ENCODE results near the gene SCG3. TPM values are rescaled to one million over a fixed set of nuclear protein-coding genes. Genes with fewer than 3 reads are reported as not detected.

SCG3 gene
- total and polyA plus RNA-seq, 2 donors (not counting 1 experiment from before 2014, with no cell fraction given), result not detected

DNA sequence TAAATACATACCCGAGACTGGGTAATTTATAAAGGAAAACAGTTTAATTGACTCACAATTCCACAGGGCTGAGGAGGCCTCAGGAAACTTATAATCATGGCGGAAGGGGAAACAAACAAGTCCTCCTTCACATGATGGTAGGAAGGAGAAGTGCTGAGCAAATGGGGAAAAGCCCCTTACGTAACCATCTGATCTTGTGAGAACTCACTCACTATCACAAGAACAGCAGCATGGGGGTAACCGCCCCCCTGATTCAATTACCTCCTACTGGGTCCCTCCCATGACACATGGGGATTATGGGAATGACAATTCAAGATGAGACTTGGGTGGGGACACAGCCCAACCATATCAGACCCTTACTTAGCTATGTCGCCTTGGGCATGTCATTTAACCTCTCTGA, 27.7 kb downstream of the SCG3 start:
- ChIA-PET POLR2A (no interaction called here), CTCF (interaction anchor here (1.4 kb wide), 1 partner anchor 59 kb away, joined by 7 read pairs; no protein-coding TSS in a partner anchor)
- Histone ChIP-seq H3K79me2 (ENCODE audit: control insufficient read depth, insufficient read depth, low read length) (no peaks in the 10 kb centered on the region), H3K9me3 (ENCODE audit: control extremely low read depth in 1 of 3, control insufficient read depth in 2 of 3, insufficient read depth in 1 of 3, low read length in 2 of 3) (no peaks in the 10 kb centered on the region), H4K20me1 (ENCODE audit: control insufficient read depth, insufficient read depth, low read length, poor library complexity, severe bottlenecking) (no peaks in the 10 kb centered on the region), H3K27me3 (replicated peaks in 1 of 4; ENCODE audit: control extremely low read depth in 1 of 4, control insufficient read depth in 3 of 4, insufficient read depth in 4 of 4, low read length in 3 of 4) (no peaks in the 10 kb centered on the region), H3K4me2 (replicated peaks; ENCODE audit: low read depth, low read length, poor library complexity, severe bottlenecking) (no peak overlapping the region), H2AFZ (ENCODE audit: insufficient read depth, low read depth, low read length, poor library complexity, severe bottlenecking) (no peak overlapping the region), H3K9ac (ENCODE audit: low read length) (no peak overlapping the region), H3K4me1 (ENCODE audit: control insufficient read depth in 2 of 2, insufficient read depth in 2 of 2, low read length in 2 of 2) (no peaks in the 10 kb centered on the region), H3K4me3 (ENCODE audit: control extremely low read depth in 1 of 5, extremely low read depth in 1 of 5, insufficient read depth in 1 of 5, low read depth in 2 of 5, low read length in 4 of 5) (no peak overlapping the region), H3K36me3 (replicated peaks in 1 of 2; ENCODE audit: control extremely low read depth in 1 of 2, control insufficient read depth in 1 of 2, extremely low read depth in 1 of 2, insufficient read depth in 2 of 2, low read length in 1 of 2) (no peaks in the 10 kb centered on the region), H3K27ac (ENCODE audit: low read length in 2 of 2) (no peak overlapping the region)
- DNase-seq (no peak), ATAC-seq (ENCODE audit: low read depth) (no peak)
- Mint-ChIP-seq H3K27me3 (no peaks in the 10 kb centered on the region), H3K4me3 (no peak overlapping the region), H3K9me3 (ENCODE audit: insufficient read depth) (no peaks in the 10 kb centered on the region), H3K4me1 (no peaks in the 10 kb centered on the region), H3K27ac (no peak overlapping the region)
- WGBS (ENCODE audit: insufficient coverage), result no CpG with 5 or more reads among the region's 5 CpGs
- TF ChIP-seq CTCF (IDR thresholded peaks at IDR 0.05) (no peak), EZH2 (IDR thresholded peaks at IDR 0.05; ENCODE audit: borderline replicate concordance, insufficient read depth, low read depth, low read length, poor library complexity, severe bottlenecking) (no peak)
- intact Hi-C loops (cut with micrococcal nuclease), result no loop called here

GRCh38 chr15:51714162-51714561, 32.9 kb downstream of the SCG3 start:
- CTCF ChIA-PET, result no interaction called here
- TF ChIP-seq CTCF (IDR thresholded peaks at IDR 0.05) (no peak), EZH2 (IDR thresholded peaks at IDR 0.05; ENCODE audit: borderline replicate concordance, insufficient read depth, low read depth, low read length, poor library complexity, severe bottlenecking) (no peak)

More at GRCh38 chr15:51714162-51714561, 32.9 kb downstream of the SCG3 start:
- Mint-ChIP-seq H3K4me3 (no peak overlapping the region), H3K27me3 (no peaks in the 10 kb centered on the region), H3K27ac (no peak overlapping the region), H3K4me1 (peaks cover 10% of the 10 kb centered on the region), H3K9me3 (ENCODE audit: insufficient read depth) (no peaks in the 10 kb centered on the region)
- DNase-seq (no peak), ATAC-seq (ENCODE audit: low read depth) (no peak)
- intact Hi-C loops (cut with micrococcal nuclease), result no loop called here
- H3K9me3 ChIP-seq (ENCODE audit: control extremely low read depth in 1 of 3, control insufficient read depth in 2 of 3, insufficient read depth in 1 of 3, low read length in 2 of 3), result no peaks in the 10 kb centered on the region
- POLR2A ChIA-PET, result no interaction called here
- no peaks in the 10 kb centered on the region for H3K27me3 ChIP-seq (replicated peaks in 1 of 4; ENCODE audit: control extremely low read depth in 1 of 4, control insufficient read depth in 3 of 4, insufficient read depth in 4 of 4, low read length in 3 of 4)
- H3K79me2 ChIP-seq (ENCODE audit: control insufficient read depth, insufficient read depth, low read length), result no peaks in the 10 kb centered on the region
- H4K20me1 ChIP-seq (ENCODE audit: control insufficient read depth, insufficient read depth, low read length, poor library complexity, severe bottlenecking), result no peaks in the 10 kb centered on the region
- no peak overlapping the region for H3K9ac ChIP-seq (ENCODE audit: low read length)
- no peak overlapping the region for H2AFZ ChIP-seq (ENCODE audit: insufficient read depth, low read depth, low read length, poor library complexity, severe bottlenecking)
- no peak overlapping the region for H3K4me3 ChIP-seq (ENCODE audit: control extremely low read depth in 1 of 5, extremely low read depth in 1 of 5, insufficient read depth in 1 of 5, low read depth in 2 of 5, low read length in 4 of 5)
- H3K36me3 ChIP-seq (replicated peaks in 1 of 2; ENCODE audit: control extremely low read depth in 1 of 2, control insufficient read depth in 1 of 2, extremely low read depth in 1 of 2, insufficient read depth in 2 of 2, low read length in 1 of 2), result no peaks in the 10 kb centered on the region
- no CpG with 5 or more reads among the region's 1 CpG for WGBS (ENCODE audit: insufficient coverage)
- H3K27ac ChIP-seq (ENCODE audit: low read length in 2 of 2), result no peak overlapping the region
- no peak overlapping the region for H3K4me2 ChIP-seq (replicated peaks; ENCODE audit: low read depth, low read length, poor library complexity, severe bottlenecking)
- H3K4me1 ChIP-seq (ENCODE audit: control insufficient read depth in 2 of 2, insufficient read depth in 2 of 2, low read length in 2 of 2), result peaks cover 0 to 4% of the 10 kb centered on the region in 2 donors
